Stimulated activated CD4-positive, alpha-beta T cell treated with anti-CD3 and anti-CD28 coated beads, Interleukin-2, amount 100 ng/mL, for 4 hours (primary cell): ENCODE measurements around the gene HELLS.
"Not testable (repeated sequence)": the region's sequence is repeated elsewhere in the genome, so short reads cannot be mapped to it uniquely, and the experiment has no call there.

Source experiments
- DNase-seq: peaks from one replicate; pipeline ENCODE4 v3.0.0-alpha.2; 2020; ENCODE audit warnings: low read depth

HELLS gene

GRCh38 chr10:94545391-94546048 is at the start of gene HELLS:
TSS of gene HELLS (plus strand) at chr10:94545788. CDS start at chr10:94545922, 134 bp downstream.
- peak; percentile 51 for DNase-seq

- DNase-seq, result no peak
Measured at GRCh38 chr10:94496010-94496409, 49.6 kb upstream of the HELLS start.

- no peak for DNase-seq
Measured at GRCh38 chr10:94496646-94497045, 48.9 kb upstream of the HELLS start.

GRCh38 chr10:94500063-94500462 is 45.5 kb upstream of the HELLS start:
- DNase-seq, result no peak

GRCh38 chr10:94521276-94522250 is 24.0 kb upstream of the HELLS start:
- DNase-seq, result no peak

GRCh38 chr10:94524146-94524545 is 21.4 kb upstream of the HELLS start:
- no peak for DNase-seq

GRCh38 chr10:94524711-94525110 is 20.9 kb upstream of the HELLS start:
- no peak for DNase-seq

- DNase-seq, result not testable (repeated sequence)
Measured at GRCh38 chr10:94531550-94531949, 14.0 kb upstream of the HELLS start.

- no peak for DNase-seq
Measured at GRCh38 chr10:94533027-94533426, 12.6 kb upstream of the HELLS start.

- DNase-seq, result not testable (repeated sequence)
Measured at GRCh38 chr10:94542282-94542681, 3.3 kb upstream of the HELLS start.

GRCh38 chr10:94546049-94546900 is 687 bp downstream of the HELLS start:
- DNase-seq, result no peak

- no peak for DNase-seq
Measured at GRCh38 chr10:94546901-94547185, 1.3 kb downstream of the HELLS start.

- no peak for DNase-seq
Measured at GRCh38 chr10:94549221-94549620, 3.6 kb downstream of the HELLS start.

- DNase-seq, result not testable (repeated sequence)
Measured at GRCh38 chr10:94567714-94568307, 22.2 kb downstream of the HELLS start.

- no peak for DNase-seq
Measured at GRCh38 chr10:94571081-94571480, 25.5 kb downstream of the HELLS start.

- DNase-seq, result no peak
Measured at GRCh38 chr10:94571528-94571927, 25.9 kb downstream of the HELLS start.

GRCh38 chr10:94578790-94579189 is 33.2 kb downstream of the HELLS start:
- no peak for DNase-seq

- DNase-seq, result no peak
Measured at GRCh38 chr10:94583124-94583523, 37.5 kb downstream of the HELLS start.

- no peak for DNase-seq
Measured at GRCh38 chr10:94591461-94592205, 46.0 kb downstream of the HELLS start.

- DNase-seq, result no peak
Measured at GRCh38 chr10:94602729-94603515, 57.3 kb downstream of the HELLS start.
